H9 (cell line): ENCODE measurements around the gene ZDHHC19. TPM values are rescaled to one million over a fixed set of nuclear protein-coding genes. Genes with fewer than 3 reads are reported as not detected.

Experiments used
- DNase-seq: peaks from one replicate; pipeline ENCODE4 v3.0.0-alpha.2; 2017
- H2AFZ ChIP-seq: one replicate; pipeline ENCODE4 v1.6.1; 2013; ENCODE audit warnings: mild to moderate bottlenecking, low read length, control low read depth, moderate library complexity
- H2AK5ac ChIP-seq: 2 replicates; pipeline ENCODE4 v1.6.1; 2013; ENCODE audit warnings: low read length, control low read depth, mixed read lengths; ENCODE audit not compliant: insufficient read length
- H2BK120ac ChIP-seq: one replicate; pipeline ENCODE4 v1.6.1; 2013; ENCODE audit warnings: low read depth, mild to moderate bottlenecking, low read length, control low read depth, inconsistent platforms; ENCODE audit not compliant: poor library complexity, severe bottlenecking
- H2BK12ac ChIP-seq: 2 replicates; pipeline ENCODE4 v1.6.1; 2013; ENCODE audit warnings: low read length, control low read depth, mixed read lengths, low read depth; ENCODE audit not compliant: insufficient read length
- H2BK15ac ChIP-seq: 2 replicates; pipeline ENCODE4 v1.6.1; 2013; ENCODE audit warnings: low read depth, low read length, control low read depth
- H2BK20ac ChIP-seq: one replicate; pipeline ENCODE4 v1.6.1; 2013; ENCODE audit warnings: low read depth, mild to moderate bottlenecking, low read length, control low read depth, inconsistent platforms; ENCODE audit not compliant: poor library complexity, severe bottlenecking
- H2BK5ac ChIP-seq: 2 replicates; pipeline ENCODE4 v1.6.1; 2013; ENCODE audit warnings: low read length, control low read depth, mixed read lengths; ENCODE audit not compliant: insufficient read length
- H3K14ac ChIP-seq: 2 replicates; pipeline ENCODE4 v1.6.1; 2013; ENCODE audit warnings: low read length, control low read depth; ENCODE audit not compliant: insufficient read depth
- H3K18ac ChIP-seq: 2 replicates; pipeline ENCODE4 v1.6.1; 2013; ENCODE audit warnings: low read depth, mild to moderate bottlenecking, mixed read lengths, low read length, control low read depth; ENCODE audit not compliant: insufficient read length
- H3K23ac ChIP-seq: 2 replicates; pipeline ENCODE4 v1.6.1; 2013; ENCODE audit warnings: low read length, control low read depth, mixed read lengths, low read depth; ENCODE audit not compliant: insufficient read length
- H3K23me2 ChIP-seq: 2 replicates; pipeline ENCODE4 v1.6.1; 2013; ENCODE audit warnings: low read depth, mild to moderate bottlenecking, mixed read lengths, low read length, control low read depth; ENCODE audit not compliant: insufficient read length, poor library complexity, severe bottlenecking
- H3K27ac ChIP-seq: 2 replicates; pipeline ENCODE4 v1.5.1; 2013; ENCODE audit warnings: low read length, control low read depth, mixed read lengths, low read depth; ENCODE audit not compliant: insufficient read length
- H3K27me3 ChIP-seq: 2 replicates; pipeline ENCODE4 v1.6.1; 2013; ENCODE audit warnings: low read length, control low read depth, inconsistent platforms; ENCODE audit not compliant: insufficient read depth
- H3K4ac ChIP-seq: 2 replicates; pipeline ENCODE4 v1.6.1; 2013; ENCODE audit warnings: low read depth, mild to moderate bottlenecking, control low read depth, inconsistent platforms, low read length, moderate library complexity
- H3K4me1 ChIP-seq: 2 replicates; pipeline ENCODE4 v1.6.1; 2013; ENCODE audit warnings: low read length, control low read depth, inconsistent platforms; ENCODE audit not compliant: insufficient read depth
- H3K4me2 ChIP-seq: 2 replicates; pipeline ENCODE4 v1.6.1; 2013; ENCODE audit warnings: low read length, control low read depth, mixed read lengths; ENCODE audit not compliant: insufficient read length, insufficient read depth
- H3K56ac ChIP-seq: 2 replicates; pipeline ENCODE4 v1.6.1; 2013; ENCODE audit warnings: low read depth, mild to moderate bottlenecking, mixed read lengths, low read length, control low read depth; ENCODE audit not compliant: insufficient read length
- H3K79me1 ChIP-seq: 2 replicates; pipeline ENCODE4 v1.6.1; 2013; ENCODE audit warnings: low read depth, mild to moderate bottlenecking, moderate library complexity, low read length, control low read depth, inconsistent platforms; ENCODE audit not compliant: insufficient read depth, poor library complexity, severe bottlenecking
- H3K79me2 ChIP-seq: 2 replicates; pipeline ENCODE4 v1.6.1; 2013; ENCODE audit warnings: low read length, control low read depth, inconsistent platforms; ENCODE audit not compliant: insufficient read depth
- H3K9ac ChIP-seq: 2 replicates; pipeline ENCODE4 v1.6.1; 2013; ENCODE audit warnings: low read length, control low read depth, mixed read lengths; ENCODE audit not compliant: insufficient read length; ENCODE audit errors: extremely low read depth
- H3K9me3 ChIP-seq: one replicate; pipeline ENCODE4 v1.6.1; 2013; ENCODE audit warnings: low read depth, low read length, inconsistent platforms; ENCODE audit not compliant: control insufficient read depth
- H3T11ph ChIP-seq: one replicate; pipeline ENCODE4 v1.6.1; 2013; ENCODE audit warnings: mild to moderate bottlenecking, low read length, control low read depth, inconsistent platforms
- H4K20me1 ChIP-seq: one replicate; pipeline ENCODE4 v1.6.1; 2013; ENCODE audit not compliant: control insufficient read depth, insufficient read length, insufficient read depth
- H4K5ac ChIP-seq: 2 replicates; pipeline ENCODE4 v1.6.1; 2013; ENCODE audit warnings: low read depth, mild to moderate bottlenecking, mixed read lengths, low read length, control low read depth; ENCODE audit not compliant: insufficient read length
- H4K8ac ChIP-seq: replicated peaks from 2 replicates; pipeline ENCODE4 v1.6.1; 2013; ENCODE audit warnings: low read length, control low read depth, mixed read lengths, low read depth; ENCODE audit not compliant: insufficient read length
- H4K91ac ChIP-seq: 2 replicates; pipeline ENCODE4 v1.6.1; 2013; ENCODE audit warnings: low read depth, mild to moderate bottlenecking, moderate library complexity, mixed read lengths, low read length, control low read depth; ENCODE audit not compliant: insufficient read length
- H3K27ac Mint-ChIP-seq, 3 experiments: 2 replicates in 2 of 3; 3 replicates in 1 of 3; pipeline ENCODE4 v1.8.0; 2020 to 2021; ENCODE audit warnings: mixed read lengths in 3 of 3, mild to moderate bottlenecking in 1 of 3, moderate library complexity in 1 of 3
- H3K27me3 Mint-ChIP-seq: 2 replicates; pipeline ENCODE4 v1.8.0; 2021; ENCODE audit warnings: low read depth, mild to moderate bottlenecking, moderate library complexity, mixed read lengths
- H3K36me3 Mint-ChIP-seq, 3 experiments: 2 replicates in 2 of 3; 3 replicates in 1 of 3; pipeline ENCODE4 v1.8.0; 2020 to 2021; ENCODE audit warnings: low read depth in 3 of 3, mixed read lengths in 3 of 3; ENCODE audit not compliant: insufficient read depth in 1 of 3
- H3K4me1 Mint-ChIP-seq, 2 experiments: 2 replicates each; pipeline ENCODE4 v1.8.0; 2020; ENCODE audit warnings: mixed read lengths in 2 of 2
- H3K4me3 Mint-ChIP-seq, 2 experiments: 2 replicates in 1 of 2; 3 replicates in 1 of 2; pipeline ENCODE4 v1.8.0; 2020 to 2021; ENCODE audit warnings: mild to moderate bottlenecking in 2 of 2, mixed read lengths in 2 of 2, moderate library complexity in 1 of 2
- H3K9me3 Mint-ChIP-seq, 2 experiments: 2 replicates in 1 of 2; 3 replicates in 1 of 2; pipeline ENCODE4 v1.8.0; 2020; ENCODE audit warnings: mild to moderate bottlenecking in 2 of 2, mixed read lengths in 2 of 2, moderate library complexity in 1 of 2
- WGBS: extraction: QIAGEN DNeasy Blood & Tissue Kit; methylation state at CpG from one replicate; pipeline ENCODE4 v1.1.7; 2013; ENCODE audit warnings: missing lambda C conversion rate, low lambda C conversion rate, mixed read lengths; ENCODE audit not compliant: insufficient read length; ENCODE audit errors: extremely low coverage; 5-methylcytosine and 5-hydroxymethylcytosine counted together
- total RNA-seq: library from RNA; stranded (reverse); gene quantifications from 2 replicates; pipeline ENCODE4 v1.2.1, GENCODE V29; 2021
- TF ChIP-seq, protein P1 (sequence below): fragments of 200-600 bp; sonication (generic); conservative IDR thresholded peaks from 3 replicates; pipeline ENCODE4 v1.8.0; 2021; ENCODE audit warnings: antibody characterized with exemption, mild to moderate bottlenecking

ZDHHC19 gene
- total RNA-seq, 1 experiment from 2014 or later, result 2.2 TPM

DNA sequence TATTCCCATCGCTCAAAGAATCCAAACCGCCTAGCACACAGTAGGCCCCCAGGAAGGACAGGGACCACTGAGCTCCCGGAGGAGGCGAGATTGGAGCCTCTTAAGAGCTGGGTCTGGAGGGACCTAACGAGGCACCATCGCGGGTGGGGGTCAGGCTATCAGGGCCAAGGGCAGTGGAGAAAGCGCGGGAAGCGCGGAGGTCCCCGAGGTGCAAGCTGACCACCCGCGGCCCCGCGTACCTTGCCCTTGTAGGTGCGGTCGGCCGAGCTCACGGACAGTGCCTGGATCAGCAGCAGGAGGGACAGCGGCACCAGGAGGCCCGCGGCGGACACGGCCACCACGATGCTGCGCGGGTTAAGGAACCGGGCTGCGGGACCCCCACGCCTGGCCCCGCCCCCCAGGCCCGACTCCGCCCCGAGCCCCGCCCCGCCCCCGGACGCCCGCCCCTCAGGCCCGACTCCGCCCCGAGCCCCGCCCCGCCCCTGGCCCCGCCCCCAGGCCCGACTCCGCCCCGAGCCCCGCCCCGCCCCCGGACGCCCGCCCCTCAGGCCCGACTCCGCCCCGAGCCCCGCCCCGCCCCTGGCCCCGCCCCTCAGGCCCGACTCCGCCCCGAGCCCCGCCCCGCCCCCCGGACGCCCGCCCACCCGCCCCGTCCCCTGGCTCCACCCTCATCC, 3.9 kb downstream of the ZDHHC19 start:
- Histone ChIP-seq H2BK5ac (no peak overlapping the region), H3K18ac (no peak overlapping the region), H2BK120ac (no peak overlapping the region), H3K4ac (no peak overlapping the region), H3K56ac (no peak overlapping the region), H4K91ac (no peak overlapping the region), H3K9me3 (no peaks in the 10 kb centered on the region), H2AFZ (no peak overlapping the region), H3K23me2 (peaks cover 8% of the 10 kb centered on the region), H3K27ac (no peak overlapping the region), H2BK15ac (no peak overlapping the region), H2BK12ac (no peak overlapping the region), H3K4me2 (peak overlapping the region; percentile 78), H4K8ac (no peak overlapping the region), H3T11ph (no peak overlapping the region), H2BK20ac (no peak overlapping the region), H3K27me3 (no peaks in the 10 kb centered on the region; the same call in 1 of the 2 replicates), H4K5ac (no peak overlapping the region), H4K20me1 (no peaks in the 10 kb centered on the region), H3K4me1 (no peaks in the 10 kb centered on the region), H3K14ac (no peak overlapping the region; the same call in 1 of the 2 replicates), H2AK5ac (no peak overlapping the region), H3K79me2 (no peaks in the 10 kb centered on the region), H3K79me1 (no peaks in the 10 kb centered on the region), H3K23ac (no peak overlapping the region), H3K9ac (no peak overlapping the region)
- WGBS, result no CpG with 5 or more reads among the region's 70 CpGs
- Mint-ChIP-seq H3K9me3 (peaks cover 0 to 2% of the 10 kb centered on the region in 2 experiments; a peak in 1 of 5 replicates), H3K36me3 (peaks cover 0 to 4% (median 2%) of the 10 kb centered on the region in 3 experiments; a peak in 2 of 7 replicates), H3K4me3 (peak overlapping the region; percentile 67 to 83), H3K27me3 (peaks cover 22% of the 10 kb centered on the region), H3K27ac (no peak overlapping the region), H3K4me1 (peaks cover 0 to 21% of the 10 kb centered on the region in 2 experiments; a peak in 3 of 4 replicates)
- DNase-seq, result no peak
- TF ChIP-seq, protein P1, sequence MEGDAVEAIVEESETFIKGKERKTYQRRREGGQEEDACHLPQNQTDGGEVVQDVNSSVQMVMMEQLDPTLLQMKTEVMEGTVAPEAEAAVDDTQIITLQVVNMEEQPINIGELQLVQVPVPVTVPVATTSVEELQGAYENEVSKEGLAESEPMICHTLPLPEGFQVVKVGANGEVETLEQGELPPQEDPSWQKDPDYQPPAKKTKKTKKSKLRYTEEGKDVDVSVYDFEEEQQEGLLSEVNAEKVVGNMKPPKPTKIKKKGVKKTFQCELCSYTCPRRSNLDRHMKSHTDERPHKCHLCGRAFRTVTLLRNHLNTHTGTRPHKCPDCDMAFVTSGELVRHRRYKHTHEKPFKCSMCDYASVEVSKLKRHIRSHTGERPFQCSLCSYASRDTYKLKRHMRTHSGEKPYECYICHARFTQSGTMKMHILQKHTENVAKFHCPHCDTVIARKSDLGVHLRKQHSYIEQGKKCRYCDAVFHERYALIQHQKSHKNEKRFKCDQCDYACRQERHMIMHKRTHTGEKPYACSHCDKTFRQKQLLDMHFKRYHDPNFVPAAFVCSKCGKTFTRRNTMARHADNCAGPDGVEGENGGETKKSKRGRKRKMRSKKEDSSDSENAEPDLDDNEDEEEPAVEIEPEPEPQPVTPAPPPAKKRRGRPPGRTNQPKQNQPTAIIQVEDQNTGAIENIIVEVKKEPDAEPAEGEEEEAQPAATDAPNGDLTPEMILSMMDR, result no peak
